ENCODE measurements around the gene SLC16A13. TPM values are rescaled to one million over a fixed set of nuclear protein-coding genes. Genes with fewer than 3 reads are reported as not detected.
"Not testable (repeated sequence)": the region's sequence is repeated elsewhere in the genome, so short reads cannot be mapped to it uniquely, and the experiment has no call there.

Gene SLC16A13
- under 0.01 TPM for total RNA-seq

- peak within 1 kb of the TSS; percentile 57 to 76 (median 62) for H3K9ac ChIP-seq (ENCODE audit: low read depth in 1 of 3, low read length in 3 of 3)
- H3K27me3 ChIP-seq (ENCODE audit: control insufficient read depth in 3 of 3, insufficient read depth in 3 of 3, low read length in 3 of 3), result peaks cover 0 to 23% (median 15%) of the 10 kb centered on the region in 3 donors
- peaks cover 13 to 19% (median 13%) of the 10 kb centered on the region in 3 donors for H3K4me1 ChIP-seq (ENCODE audit: control insufficient read depth in 3 of 3, insufficient read depth in 3 of 3, low read length in 3 of 3)
- H3K36me3 ChIP-seq (ENCODE audit: control insufficient read depth in 3 of 3, insufficient read depth in 3 of 3, low read length in 3 of 3), result no peaks in the 10 kb centered on the region
- H3K27ac ChIP-seq (ENCODE audit: low read depth, low read length), result peak within 1 kb of the TSS; percentile 79
- no peaks in the 10 kb centered on the region for H3K9me3 ChIP-seq (ENCODE audit: control insufficient read depth in 3 of 3, low read length in 3 of 3)
- peak within 1 kb of the TSS; percentile 66 to 77 (median 74) for H3K4me3 ChIP-seq (ENCODE audit: low read length in 3 of 3)
These were observed at the start of gene SLC16A13 for GRCh38 chr17:7035591-7036368. Gene SLC16A13, plus strand, starts transcription at chr17:7036015. Its CDS starts 368 bp downstream, at chr17:7036383.

- no peak overlapping the region for H3K4me3 ChIP-seq (ENCODE audit: low read length in 3 of 3)
- peaks cover 0 to 2% (median 0%) of the 10 kb centered on the region in 3 donors for H3K27me3 ChIP-seq (ENCODE audit: control insufficient read depth in 3 of 3, insufficient read depth in 3 of 3, low read length in 3 of 3)
- H3K9me3 ChIP-seq (ENCODE audit: control insufficient read depth in 3 of 3, low read length in 3 of 3), result no peaks in the 10 kb centered on the region
- H3K9ac ChIP-seq (ENCODE audit: low read depth in 1 of 3, low read length in 3 of 3), result no peak overlapping the region
- no peaks in the 10 kb centered on the region for H3K36me3 ChIP-seq (ENCODE audit: control insufficient read depth in 3 of 3, insufficient read depth in 3 of 3, low read length in 3 of 3)
- no peaks in the 10 kb centered on the region for H3K4me1 ChIP-seq (ENCODE audit: control insufficient read depth in 3 of 3, insufficient read depth in 3 of 3, low read length in 3 of 3)
- no peak overlapping the region for H3K27ac ChIP-seq (ENCODE audit: low read depth, low read length)
These were observed 49.1 kb upstream of the SLC16A13 start for GRCh38 chr17:6986676-6987075.

GRCh38 chr17:6989779-6990178 is 46.0 kb upstream of the SLC16A13 start:
- Histone ChIP-seq H3K4me3 (ENCODE audit: low read length in 3 of 3) (no peak overlapping the region), H3K27me3 (ENCODE audit: control insufficient read depth in 3 of 3, insufficient read depth in 3 of 3, low read length in 3 of 3) (peaks cover 0 to 2% (median 0%) of the 10 kb centered on the region in 3 donors), H3K4me1 (ENCODE audit: control insufficient read depth in 3 of 3, insufficient read depth in 3 of 3, low read length in 3 of 3) (no peaks in the 10 kb centered on the region), H3K9me3 (ENCODE audit: control insufficient read depth in 3 of 3, low read length in 3 of 3) (no peaks in the 10 kb centered on the region), H3K36me3 (ENCODE audit: control insufficient read depth in 3 of 3, insufficient read depth in 3 of 3, low read length in 3 of 3) (no peaks in the 10 kb centered on the region), H3K27ac (ENCODE audit: low read depth, low read length) (no peak overlapping the region), H3K9ac (ENCODE audit: low read depth in 1 of 3, low read length in 3 of 3) (no peak overlapping the region)

- not testable (repeated sequence) for H3K9me3 ChIP-seq (ENCODE audit: control insufficient read depth in 3 of 3, low read length in 3 of 3); H3K27ac ChIP-seq (ENCODE audit: low read depth, low read length)
These were observed 42.2 kb upstream of the SLC16A13 start for GRCh38 chr17:6993613-6994056.

GRCh38 chr17:6994118-6994598 is 41.7 kb upstream of the SLC16A13 start:
- no peaks in the 10 kb centered on the region for H3K9me3 ChIP-seq (ENCODE audit: control insufficient read depth in 3 of 3, low read length in 3 of 3)
- H3K27ac ChIP-seq (ENCODE audit: low read depth, low read length), result no peak overlapping the region
- no peak overlapping the region for H3K9ac ChIP-seq (ENCODE audit: low read depth in 1 of 3, low read length in 3 of 3)
- H3K4me3 ChIP-seq (ENCODE audit: low read length in 3 of 3), result no peak overlapping the region
- H3K27me3 ChIP-seq (ENCODE audit: control insufficient read depth in 3 of 3, insufficient read depth in 3 of 3, low read length in 3 of 3), result peaks cover 0 to 8% (median 3%) of the 10 kb centered on the region in 3 donors
- peaks cover 0 to 3% (median 0%) of the 10 kb centered on the region in 3 donors for H3K4me1 ChIP-seq (ENCODE audit: control insufficient read depth in 3 of 3, insufficient read depth in 3 of 3, low read length in 3 of 3)
- H3K36me3 ChIP-seq (ENCODE audit: control insufficient read depth in 3 of 3, insufficient read depth in 3 of 3, low read length in 3 of 3), result peaks cover 2 to 6% (median 2%) of the 10 kb centered on the region in 3 donors

More at GRCh38 chr17:6993613-6994056, 42.2 kb upstream of the SLC16A13 start:
- H3K9ac ChIP-seq (ENCODE audit: low read depth in 1 of 3, low read length in 3 of 3); H3K4me3 ChIP-seq (ENCODE audit: low read length in 3 of 3); H3K4me1 ChIP-seq (ENCODE audit: control insufficient read depth in 3 of 3, insufficient read depth in 3 of 3, low read length in 3 of 3); H3K27me3 ChIP-seq (ENCODE audit: control insufficient read depth in 3 of 3, insufficient read depth in 3 of 3, low read length in 3 of 3); H3K36me3 ChIP-seq (ENCODE audit: control insufficient read depth in 3 of 3, insufficient read depth in 3 of 3, low read length in 3 of 3): not testable (repeated sequence)

GRCh38 chr17:6994666-6995256 is 41.1 kb upstream of the SLC16A13 start:
- Histone ChIP-seq H3K27me3 (ENCODE audit: control insufficient read depth in 3 of 3, insufficient read depth in 3 of 3, low read length in 3 of 3) (peaks cover 0 to 8% (median 3%) of the 10 kb centered on the region in 3 donors), H3K4me3 (ENCODE audit: low read length in 3 of 3) (no peak overlapping the region), H3K9ac (ENCODE audit: low read depth in 1 of 3, low read length in 3 of 3) (no peak overlapping the region), H3K4me1 (ENCODE audit: control insufficient read depth in 3 of 3, insufficient read depth in 3 of 3, low read length in 3 of 3) (peaks cover 0 to 3% (median 0%) of the 10 kb centered on the region in 3 donors), H3K9me3 (ENCODE audit: control insufficient read depth in 3 of 3, low read length in 3 of 3) (no peaks in the 10 kb centered on the region), H3K27ac (ENCODE audit: low read depth, low read length) (no peak overlapping the region), H3K36me3 (ENCODE audit: control insufficient read depth in 3 of 3, insufficient read depth in 3 of 3, low read length in 3 of 3) (peaks cover 4 to 12% (median 7%) of the 10 kb centered on the region in 3 donors)

GRCh38 chr17:6995500-6996255 is 40.1 kb upstream of the SLC16A13 start, which contains the start of gene ALOX12:
Gene ALOX12, plus strand, starts transcription at chr17:6996049. Its CDS starts 69 bp downstream, at chr17:6996118.
- Histone ChIP-seq H3K4me1 (ENCODE audit: control insufficient read depth in 3 of 3, insufficient read depth in 3 of 3, low read length in 3 of 3) (peaks cover 0 to 3% (median 0%) of the 10 kb centered on the region in 3 donors), H3K27ac (ENCODE audit: low read depth, low read length) (no peak within 1 kb of the TSS), H3K27me3 (ENCODE audit: control insufficient read depth in 3 of 3, insufficient read depth in 3 of 3, low read length in 3 of 3) (peaks cover 0 to 8% (median 3%) of the 10 kb centered on the region in 3 donors), H3K4me3 (ENCODE audit: low read length in 3 of 3) (peak within 1 kb of the TSS in 1 of 3 donors; percentile 22), H3K36me3 (ENCODE audit: control insufficient read depth in 3 of 3, insufficient read depth in 3 of 3, low read length in 3 of 3) (peaks cover 11 to 21% (median 11%) of the 10 kb centered on the region in 3 donors), H3K9ac (ENCODE audit: low read depth in 1 of 3, low read length in 3 of 3) (peak within 1 kb of the TSS in 1 of 3 donors; percentile 25), H3K9me3 (ENCODE audit: control insufficient read depth in 3 of 3, low read length in 3 of 3) (no peaks in the 10 kb centered on the region)

- Histone ChIP-seq H3K9me3 (ENCODE audit: control insufficient read depth in 3 of 3, low read length in 3 of 3) (no peaks in the 10 kb centered on the region), H3K4me1 (ENCODE audit: control insufficient read depth in 3 of 3, insufficient read depth in 3 of 3, low read length in 3 of 3) (peaks cover 0 to 3% (median 0%) of the 10 kb centered on the region in 3 donors), H3K4me3 (ENCODE audit: low read length in 3 of 3) (peak overlapping the region in 1 of 3 donors; percentile 22), H3K9ac (ENCODE audit: low read depth in 1 of 3, low read length in 3 of 3) (peak overlapping the region in 1 of 3 donors; percentile 25), H3K27ac (ENCODE audit: low read depth, low read length) (no peak overlapping the region), H3K36me3 (ENCODE audit: control insufficient read depth in 3 of 3, insufficient read depth in 3 of 3, low read length in 3 of 3) (peaks cover 15 to 28% (median 16%) of the 10 kb centered on the region in 3 donors), H3K27me3 (ENCODE audit: control insufficient read depth in 3 of 3, insufficient read depth in 3 of 3, low read length in 3 of 3) (peaks cover 0 to 8% (median 3%) of the 10 kb centered on the region in 3 donors)
These were observed 39.4 kb upstream of the SLC16A13 start for GRCh38 chr17:6996256-6997011.

GRCh38 chr17:6997171-6997570 is 38.6 kb upstream of the SLC16A13 start:
- Histone ChIP-seq H3K9me3 (ENCODE audit: control insufficient read depth in 3 of 3, low read length in 3 of 3) (no peaks in the 10 kb centered on the region), H3K36me3 (ENCODE audit: control insufficient read depth in 3 of 3, insufficient read depth in 3 of 3, low read length in 3 of 3) (peaks cover 23 to 35% (median 24%) of the 10 kb centered on the region in 3 donors), H3K4me3 (ENCODE audit: low read length in 3 of 3) (no peak overlapping the region), H3K27me3 (ENCODE audit: control insufficient read depth in 3 of 3, insufficient read depth in 3 of 3, low read length in 3 of 3) (peaks cover 0 to 8% (median 3%) of the 10 kb centered on the region in 3 donors), H3K4me1 (ENCODE audit: control insufficient read depth in 3 of 3, insufficient read depth in 3 of 3, low read length in 3 of 3) (peaks cover 0 to 3% (median 0%) of the 10 kb centered on the region in 3 donors), H3K27ac (ENCODE audit: low read depth, low read length) (no peak overlapping the region), H3K9ac (ENCODE audit: low read depth in 1 of 3, low read length in 3 of 3) (no peak overlapping the region)

Measured in skeletal muscle tissue (tissue), 4 donors.